Measurements from ENCODE around the gene MBOAT2.
"Not testable (repeated sequence)": the region's sequence is repeated elsewhere in the genome, so short reads cannot be mapped to it uniquely, and the experiment has no call there.

The MBOAT2 gene, protein sequence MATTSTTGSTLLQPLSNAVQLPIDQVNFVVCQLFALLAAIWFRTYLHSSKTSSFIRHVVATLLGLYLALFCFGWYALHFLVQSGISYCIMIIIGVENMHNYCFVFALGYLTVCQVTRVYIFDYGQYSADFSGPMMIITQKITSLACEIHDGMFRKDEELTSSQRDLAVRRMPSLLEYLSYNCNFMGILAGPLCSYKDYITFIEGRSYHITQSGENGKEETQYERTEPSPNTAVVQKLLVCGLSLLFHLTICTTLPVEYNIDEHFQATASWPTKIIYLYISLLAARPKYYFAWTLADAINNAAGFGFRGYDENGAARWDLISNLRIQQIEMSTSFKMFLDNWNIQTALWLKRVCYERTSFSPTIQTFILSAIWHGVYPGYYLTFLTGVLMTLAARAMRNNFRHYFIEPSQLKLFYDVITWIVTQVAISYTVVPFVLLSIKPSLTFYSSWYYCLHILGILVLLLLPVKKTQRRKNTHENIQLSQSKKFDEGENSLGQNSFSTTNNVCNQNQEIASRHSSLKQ

DNA sequence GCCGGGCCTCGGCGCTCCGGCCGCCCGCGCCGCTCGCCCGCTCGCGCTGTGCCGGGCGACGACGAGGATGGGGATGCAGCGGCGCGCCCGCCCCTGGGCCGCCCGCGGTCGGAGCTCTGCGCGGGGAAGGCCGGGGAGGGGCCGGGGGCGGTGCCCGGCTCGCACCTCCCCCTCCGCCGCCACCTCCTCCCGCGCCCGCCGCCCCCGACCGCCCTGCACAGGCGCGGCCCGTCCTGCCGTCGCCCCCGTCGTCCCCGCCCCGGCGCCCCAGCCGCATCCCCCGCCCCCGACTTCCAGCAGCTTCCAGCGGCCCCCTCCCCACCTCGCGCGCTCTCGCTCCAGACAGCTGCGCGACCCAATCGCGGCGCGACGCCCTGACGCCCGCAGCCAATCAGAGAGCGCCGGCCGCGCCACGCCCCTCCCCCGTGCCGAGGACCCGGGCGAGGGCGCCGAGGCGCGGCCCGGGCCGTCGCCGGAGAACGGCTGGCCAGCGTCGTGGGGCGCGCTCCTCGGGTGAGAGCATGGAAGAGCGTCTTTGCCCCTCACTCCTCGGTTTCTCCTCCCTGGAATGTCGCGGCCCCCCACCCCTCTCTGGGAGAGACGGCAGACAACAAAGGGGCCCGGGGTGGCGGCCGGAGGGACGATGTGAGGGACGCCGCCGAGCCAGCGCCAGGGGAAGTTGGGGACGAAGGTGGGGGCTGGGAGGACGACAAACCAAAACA lies at the start of gene MBOAT2:
Gene MBOAT2, minus strand, starts transcription at position 69 of the 722 bp plus-strand sequence. CDS start 70 bp downstream, outside the sequence.
- DNase-seq, result peak; percentile 93

- DNase-seq, result no peak
Observed at GRCh38 chr2:9052821-9053533, 49.5 kb upstream of the MBOAT2 start.

DNA sequence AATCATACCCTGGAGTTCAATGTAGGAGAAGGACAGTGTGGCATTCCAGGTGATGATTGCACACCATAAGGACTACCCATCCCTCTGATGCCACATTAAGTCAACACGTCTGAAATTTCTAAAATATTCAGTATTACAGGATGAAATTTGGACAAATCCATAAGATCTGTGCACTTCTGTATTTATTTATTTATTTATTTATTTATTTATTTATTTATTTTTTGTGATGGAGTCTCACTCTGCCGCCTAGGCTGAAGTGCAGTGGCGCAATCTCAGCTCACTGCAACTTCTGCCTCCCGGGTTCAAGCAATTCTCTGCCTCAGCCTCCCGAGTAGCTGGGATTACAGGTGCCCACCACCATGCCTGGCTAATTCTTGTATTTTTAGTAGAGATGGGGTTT lies 48.0 kb upstream of the MBOAT2 start:
- not testable (repeated sequence) for DNase-seq

DNA sequence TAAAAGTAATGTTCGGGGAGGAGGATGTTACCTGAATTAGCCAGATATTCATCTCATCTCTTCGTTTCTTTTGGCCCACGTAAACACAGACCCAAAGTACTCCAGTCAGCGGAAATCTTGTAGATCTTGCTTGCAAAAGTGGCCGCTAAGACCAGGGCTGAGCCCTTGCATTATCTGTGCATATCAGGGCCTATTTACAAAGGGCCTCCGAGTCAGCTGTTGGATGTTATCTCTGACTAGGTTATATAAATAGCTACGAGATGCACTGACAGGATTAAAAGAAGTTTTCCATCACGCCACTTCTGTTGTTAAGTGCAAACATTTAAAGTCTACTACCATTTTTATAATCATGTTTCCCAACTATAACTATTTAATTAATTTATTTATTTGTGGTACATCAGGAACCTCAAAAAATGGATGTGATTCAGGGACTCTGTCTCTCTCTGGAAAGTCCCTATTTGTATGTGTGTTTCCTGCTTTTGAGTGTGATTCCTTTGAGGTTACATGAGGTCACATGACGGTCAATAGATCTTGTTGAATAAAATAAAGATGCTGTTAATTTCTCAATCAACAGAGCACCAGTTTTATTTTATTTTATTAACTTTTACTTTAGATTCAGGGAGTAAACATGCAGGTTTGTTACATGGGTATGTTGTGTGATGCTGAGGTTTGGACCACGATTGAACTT lies 46.8 kb upstream of the MBOAT2 start:
- no peak for DNase-seq

DNA sequence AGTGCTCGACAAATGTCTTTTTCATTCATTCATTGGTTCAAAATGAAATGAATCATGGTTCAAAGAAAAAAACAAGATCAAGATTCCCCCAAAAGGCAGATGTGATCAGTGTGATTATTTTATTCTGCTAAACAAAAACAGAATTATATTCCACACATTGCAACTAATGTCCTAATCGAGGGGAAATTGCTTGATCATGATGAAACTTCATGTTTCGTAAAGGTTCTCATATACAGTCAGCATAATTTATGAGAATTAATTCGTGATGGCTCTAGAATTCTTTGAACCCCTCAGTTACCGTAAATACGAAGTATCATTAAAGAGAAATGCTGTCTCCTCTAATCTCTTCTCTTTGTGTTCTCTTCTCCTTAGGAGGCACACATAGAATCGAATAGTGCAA lies 42.1 kb upstream of the MBOAT2 start:
- DNase-seq, result no peak

DNA sequence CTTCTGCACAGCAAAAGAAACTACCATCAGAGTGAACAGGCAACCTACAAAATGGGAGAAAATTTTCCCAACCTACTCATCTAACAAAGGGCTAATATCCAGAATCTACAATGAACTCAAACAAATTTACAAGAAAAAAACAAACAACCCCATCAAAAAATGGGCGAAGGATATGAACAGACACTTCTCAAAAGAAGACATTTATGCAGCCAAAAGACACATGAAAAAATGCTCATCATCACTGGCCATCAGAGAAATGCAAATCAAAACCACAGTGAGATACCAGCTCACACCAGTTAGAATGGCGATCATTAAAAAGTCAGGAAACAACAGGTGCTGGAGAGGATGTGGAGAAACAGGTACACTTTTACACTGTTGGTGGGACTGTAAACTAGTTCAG lies 40.0 kb upstream of the MBOAT2 start:
- not testable (repeated sequence) for DNase-seq

DNA sequence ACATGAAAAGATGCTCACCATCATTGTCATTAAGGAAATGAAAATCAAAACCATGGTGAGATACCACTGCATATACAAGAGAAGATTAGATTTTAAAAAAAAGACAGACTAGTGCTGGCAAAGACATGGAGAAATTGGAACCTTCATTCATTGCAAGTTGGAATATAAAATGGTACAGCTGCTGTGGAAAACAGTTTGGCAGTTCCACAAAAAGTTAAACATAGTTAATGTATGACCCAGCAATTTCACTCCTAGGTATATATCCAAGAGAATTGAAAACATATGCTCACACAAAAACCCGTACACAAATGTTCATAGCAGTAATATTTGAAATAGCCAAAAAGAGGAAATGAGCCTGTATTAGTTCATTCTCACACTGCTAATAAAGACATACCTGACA lies 33.7 kb upstream of the MBOAT2 start:
- DNase-seq, result no peak

GRCh38 chr2:9033385-9034168 lies 30.1 kb upstream of the MBOAT2 start:
- DNase-seq, result no peak

DNA sequence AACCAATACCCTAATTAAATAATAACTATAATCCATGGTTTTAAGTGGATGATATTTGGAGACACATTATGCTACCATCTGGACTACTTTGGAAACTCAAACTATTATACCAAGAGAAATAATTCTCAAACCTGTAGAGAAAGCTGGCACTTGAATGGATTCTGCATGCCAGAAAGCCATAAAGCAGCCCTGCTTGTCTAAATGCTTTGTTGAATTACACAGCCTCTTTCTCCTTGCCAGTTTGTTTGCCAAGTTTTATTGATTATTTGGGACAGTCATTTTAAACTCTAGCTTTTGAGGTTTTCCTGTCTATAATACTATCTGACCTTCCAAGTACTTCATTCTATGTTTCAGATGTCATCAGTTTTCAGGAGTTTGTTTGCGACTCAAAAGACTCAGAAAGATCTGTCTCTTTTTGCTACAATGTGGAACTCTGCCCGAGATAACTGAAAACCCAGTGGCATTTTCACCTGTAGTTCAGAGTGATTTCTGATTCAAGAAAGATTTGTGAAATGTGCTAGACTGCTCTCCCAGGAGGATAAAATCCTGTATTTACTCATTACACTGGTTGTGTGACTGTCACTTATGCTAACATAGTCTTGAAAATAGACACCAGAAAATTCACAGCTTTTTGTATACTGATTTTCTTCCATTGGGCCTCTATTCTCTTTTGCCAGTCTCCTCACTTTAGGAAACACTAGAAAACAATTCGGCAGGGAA lies 29.2 kb upstream of the MBOAT2 start:
- DNase-seq, result no peak

DNA sequence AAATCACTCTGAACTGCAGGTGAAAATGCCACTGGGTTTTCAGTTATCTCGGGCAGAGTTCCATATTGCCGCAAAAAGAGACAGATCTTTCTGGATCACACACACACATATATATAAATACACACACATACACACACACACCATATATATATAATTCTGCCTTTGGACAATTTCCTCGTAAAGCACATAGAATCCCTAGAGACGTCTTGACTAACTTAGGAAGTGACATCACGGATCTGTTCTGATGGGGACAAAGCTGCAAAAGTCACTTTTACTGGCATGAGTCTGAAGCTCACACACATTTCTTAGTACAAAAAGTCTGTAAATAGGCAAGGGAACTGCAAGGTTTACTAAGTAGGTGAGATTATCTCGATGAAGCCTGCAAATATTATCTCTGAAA lies 28.6 kb upstream of the MBOAT2 start:
- no peak for DNase-seq

DNA sequence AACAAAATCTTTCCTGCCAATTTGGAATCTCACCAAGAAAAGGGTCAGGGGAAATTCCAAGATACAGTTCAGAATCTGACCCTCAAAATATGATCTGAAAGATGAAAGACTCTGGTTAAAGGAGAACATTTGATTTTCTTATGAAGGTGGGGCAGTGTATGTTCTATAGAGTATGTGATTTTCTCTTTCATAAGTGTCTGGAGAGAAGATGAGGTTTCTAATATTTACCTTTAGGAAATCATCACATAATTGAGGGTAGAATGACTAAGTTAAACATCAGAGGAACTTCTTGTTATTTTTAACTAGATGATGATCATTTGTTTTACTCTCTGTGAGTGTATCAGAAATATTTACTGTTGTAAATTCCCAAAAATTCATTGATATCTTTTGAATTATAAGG lies 27.8 kb upstream of the MBOAT2 start:
- no peak for DNase-seq

GRCh38 chr2:9030841-9031240 lies 27.4 kb upstream of the MBOAT2 start:
- DNase-seq, result no peak

- peak; percentile 72 for DNase-seq
Observed at GRCh38 chr2:9030190-9030589, 26.7 kb upstream of the MBOAT2 start.

DNA sequence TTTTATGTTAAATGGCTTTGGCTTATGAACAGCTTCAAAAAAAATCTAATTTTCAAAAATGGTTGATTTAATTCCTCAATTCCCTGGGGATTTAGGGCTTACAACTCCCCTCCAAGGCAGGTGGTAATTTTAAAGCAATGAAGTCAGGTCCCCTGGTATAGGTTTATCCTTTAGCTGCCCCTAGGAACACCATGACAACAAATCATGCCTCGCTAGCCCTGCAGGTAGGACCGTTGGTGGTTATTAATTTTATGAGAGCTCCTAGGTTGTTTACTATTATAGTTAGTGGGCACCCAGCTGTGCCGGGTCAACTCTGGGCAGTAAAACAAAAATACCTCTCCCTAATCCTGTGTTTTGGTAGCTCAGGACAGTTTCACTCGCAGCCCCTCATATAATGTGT lies 26.2 kb upstream of the MBOAT2 start:
- DNase-seq, result peak; percentile 81

DNA sequence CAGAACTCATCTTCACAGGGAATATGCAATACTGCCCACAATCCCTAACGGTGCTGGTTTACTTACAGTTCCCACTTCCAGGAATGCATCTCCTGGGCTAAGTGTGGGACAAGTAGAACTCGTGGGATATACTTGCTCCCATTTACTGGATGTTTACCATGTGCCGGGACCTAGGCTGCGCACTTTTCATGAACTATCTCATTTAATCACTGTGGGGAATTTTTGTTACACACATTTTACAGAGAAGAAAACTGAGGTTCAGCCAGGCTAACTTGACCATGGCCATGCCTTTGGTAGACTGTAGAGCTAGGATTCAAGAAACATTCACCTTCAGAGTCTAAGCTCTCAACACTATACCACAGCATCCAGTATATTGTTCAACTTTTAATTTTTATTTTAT lies 24.4 kb upstream of the MBOAT2 start:
- DNase-seq, result no peak

- no peak for DNase-seq
Observed at GRCh38 chr2:9025746-9026145, 22.3 kb upstream of the MBOAT2 start.

DNA sequence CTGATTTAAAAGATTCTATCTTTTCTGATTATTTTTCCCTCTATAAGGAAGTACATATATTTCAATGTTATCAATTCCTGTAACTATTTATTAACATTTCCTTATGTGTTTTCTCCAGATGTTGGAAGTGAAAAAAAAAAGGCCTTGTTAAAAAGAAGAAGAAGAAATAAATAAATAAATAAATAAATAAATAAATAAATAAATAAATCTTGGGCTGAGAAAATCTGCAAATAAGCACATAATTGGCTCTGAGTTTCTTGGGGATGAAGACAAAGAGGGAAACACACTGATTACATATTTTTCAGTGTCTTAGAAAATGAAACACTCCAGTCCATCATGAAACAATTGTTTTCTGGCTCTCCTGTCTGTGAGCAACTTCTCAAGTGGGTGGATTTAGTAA lies 21.1 kb upstream of the MBOAT2 start:
- no peak for DNase-seq

GRCh38 chr2:9021563-9022211 lies 18.2 kb upstream of the MBOAT2 start:
- DNase-seq, result no peak

DNA sequence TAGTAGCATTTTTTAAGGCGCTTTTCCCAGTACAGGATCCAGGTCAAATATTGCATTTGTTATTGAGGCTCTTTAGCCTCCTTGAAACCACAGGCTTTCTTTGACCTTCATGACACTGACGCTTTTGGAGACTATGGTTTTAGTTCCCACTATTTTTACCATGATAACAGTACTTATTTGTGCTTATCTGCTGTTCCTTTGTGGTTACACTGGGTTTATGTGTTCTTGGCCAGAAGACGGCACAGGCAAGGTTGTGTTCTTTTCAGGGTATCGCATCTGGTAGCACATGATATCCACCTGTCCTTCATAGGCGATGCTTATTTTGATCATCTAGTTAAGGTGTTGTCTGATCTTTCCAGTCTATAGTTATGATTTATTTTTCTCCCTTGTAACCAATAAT lies 16.8 kb upstream of the MBOAT2 start:
- no peak for DNase-seq

GRCh38 chr2:9018534-9018933 lies 15.1 kb upstream of the MBOAT2 start:
- DNase-seq, result no peak

- no peak for DNase-seq
Observed at GRCh38 chr2:9018109-9018508, 14.6 kb upstream of the MBOAT2 start.

Measured in NCI-H748 treated with DMSO at 0.1 percent for 48 hours (cell line).